ENCODE measurements around the gene SHROOM1.

- TF ChIP-seq POLR2A (IDR thresholded peaks at IDR 0.05): no peak
- TF ChIP-seq, protein P1, sequence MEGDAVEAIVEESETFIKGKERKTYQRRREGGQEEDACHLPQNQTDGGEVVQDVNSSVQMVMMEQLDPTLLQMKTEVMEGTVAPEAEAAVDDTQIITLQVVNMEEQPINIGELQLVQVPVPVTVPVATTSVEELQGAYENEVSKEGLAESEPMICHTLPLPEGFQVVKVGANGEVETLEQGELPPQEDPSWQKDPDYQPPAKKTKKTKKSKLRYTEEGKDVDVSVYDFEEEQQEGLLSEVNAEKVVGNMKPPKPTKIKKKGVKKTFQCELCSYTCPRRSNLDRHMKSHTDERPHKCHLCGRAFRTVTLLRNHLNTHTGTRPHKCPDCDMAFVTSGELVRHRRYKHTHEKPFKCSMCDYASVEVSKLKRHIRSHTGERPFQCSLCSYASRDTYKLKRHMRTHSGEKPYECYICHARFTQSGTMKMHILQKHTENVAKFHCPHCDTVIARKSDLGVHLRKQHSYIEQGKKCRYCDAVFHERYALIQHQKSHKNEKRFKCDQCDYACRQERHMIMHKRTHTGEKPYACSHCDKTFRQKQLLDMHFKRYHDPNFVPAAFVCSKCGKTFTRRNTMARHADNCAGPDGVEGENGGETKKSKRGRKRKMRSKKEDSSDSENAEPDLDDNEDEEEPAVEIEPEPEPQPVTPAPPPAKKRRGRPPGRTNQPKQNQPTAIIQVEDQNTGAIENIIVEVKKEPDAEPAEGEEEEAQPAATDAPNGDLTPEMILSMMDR (IDR thresholded peaks at IDR 0.05): no peak
Observed at GRCh38 chr5:132780577-132780976, 49.9 kb downstream of the SHROOM1 start.
